Measurements from ENCODE around the gene FILIP1.

DNA sequence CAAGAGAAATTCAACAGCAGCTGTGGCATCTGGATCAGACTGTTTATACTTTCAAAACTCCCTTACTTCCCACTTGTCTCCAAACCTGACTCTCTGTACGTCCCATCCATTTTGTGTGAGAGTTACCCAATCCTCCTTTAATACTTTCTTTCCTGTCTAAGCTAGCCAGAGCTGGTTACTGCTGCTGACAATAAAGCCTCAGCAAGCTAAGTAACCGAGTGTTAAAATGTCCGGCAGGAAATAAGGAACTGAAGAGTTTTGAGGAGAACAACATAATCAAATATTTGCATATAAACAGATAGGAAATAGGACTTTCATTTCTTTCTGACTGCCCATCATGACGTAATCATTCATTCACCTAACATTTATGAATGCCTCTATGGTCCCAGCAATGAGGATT is 220.6 kb downstream of the FILIP1 start:
- no peak for TF ChIP-seq POLR2A (IDR thresholded peaks at IDR 0.05)
- TF ChIP-seq, protein P1, sequence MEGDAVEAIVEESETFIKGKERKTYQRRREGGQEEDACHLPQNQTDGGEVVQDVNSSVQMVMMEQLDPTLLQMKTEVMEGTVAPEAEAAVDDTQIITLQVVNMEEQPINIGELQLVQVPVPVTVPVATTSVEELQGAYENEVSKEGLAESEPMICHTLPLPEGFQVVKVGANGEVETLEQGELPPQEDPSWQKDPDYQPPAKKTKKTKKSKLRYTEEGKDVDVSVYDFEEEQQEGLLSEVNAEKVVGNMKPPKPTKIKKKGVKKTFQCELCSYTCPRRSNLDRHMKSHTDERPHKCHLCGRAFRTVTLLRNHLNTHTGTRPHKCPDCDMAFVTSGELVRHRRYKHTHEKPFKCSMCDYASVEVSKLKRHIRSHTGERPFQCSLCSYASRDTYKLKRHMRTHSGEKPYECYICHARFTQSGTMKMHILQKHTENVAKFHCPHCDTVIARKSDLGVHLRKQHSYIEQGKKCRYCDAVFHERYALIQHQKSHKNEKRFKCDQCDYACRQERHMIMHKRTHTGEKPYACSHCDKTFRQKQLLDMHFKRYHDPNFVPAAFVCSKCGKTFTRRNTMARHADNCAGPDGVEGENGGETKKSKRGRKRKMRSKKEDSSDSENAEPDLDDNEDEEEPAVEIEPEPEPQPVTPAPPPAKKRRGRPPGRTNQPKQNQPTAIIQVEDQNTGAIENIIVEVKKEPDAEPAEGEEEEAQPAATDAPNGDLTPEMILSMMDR (IDR thresholded peaks at IDR 0.05) = no peak

Measured in body of pancreas (tissue), 4 donors.